ENCODE results near the gene ZNF831. TPM values are rescaled to one million over a fixed set of nuclear protein-coding genes. Genes with fewer than 3 reads are reported as not detected.
A peak's percentile ranks its signal among the peaks of the same experiment; 100 is the strongest.

ZNF831 gene
- total RNA-seq, 1 experiment from 2014 or later = not detected

DNA sequence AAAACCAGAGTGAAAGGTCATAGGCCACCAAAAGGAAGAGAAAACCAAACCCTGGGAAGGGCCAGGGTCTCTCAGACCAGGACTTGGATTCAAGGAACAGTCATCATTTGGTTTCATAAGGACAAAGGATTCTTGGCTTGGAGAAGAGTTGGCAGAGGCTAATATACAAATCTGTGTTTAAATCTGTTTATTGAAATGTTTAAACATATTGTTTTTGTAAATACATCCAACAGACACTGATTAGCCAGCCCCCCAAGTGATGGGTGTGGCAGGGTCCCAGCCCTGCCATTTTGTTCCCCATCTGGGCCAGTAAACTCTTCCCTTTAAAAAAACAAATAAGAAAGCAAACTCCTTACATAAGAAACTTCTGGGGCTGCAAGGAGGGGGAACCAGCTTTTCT is 6.1 kb upstream of the ZNF831 start:
- DNase-seq (ENCODE audit: low spot score) = no peak

DNA sequence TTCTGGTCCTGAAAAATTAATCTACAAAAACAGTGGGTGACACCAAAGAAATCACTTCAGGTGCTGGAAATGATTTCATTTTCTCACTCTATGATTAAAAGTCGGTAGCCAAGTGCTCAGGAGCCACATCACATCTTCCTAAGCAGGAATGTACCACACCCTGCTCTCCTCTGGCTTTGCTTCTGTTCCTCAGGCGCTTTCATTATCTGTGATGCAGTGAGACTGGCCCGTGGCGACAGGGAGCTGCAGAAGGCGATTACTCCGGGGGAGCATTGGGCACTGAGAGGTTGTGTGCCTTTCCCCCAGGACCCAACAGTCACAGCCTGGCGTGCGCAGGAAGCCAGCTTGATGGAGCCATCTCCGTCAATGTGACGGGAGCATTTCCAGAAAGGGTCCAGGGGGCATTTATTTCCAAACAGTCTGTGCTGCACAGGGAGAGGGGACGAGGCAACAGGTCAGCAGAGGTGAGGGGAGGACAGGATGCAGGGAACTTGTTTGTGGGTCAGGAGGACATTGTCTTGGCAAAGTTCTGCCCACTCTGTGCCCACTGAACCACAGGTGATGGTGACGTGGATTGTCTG is 5.6 kb upstream of the ZNF831 start:
- no peak for DNase-seq (ENCODE audit: low spot score)

DNA sequence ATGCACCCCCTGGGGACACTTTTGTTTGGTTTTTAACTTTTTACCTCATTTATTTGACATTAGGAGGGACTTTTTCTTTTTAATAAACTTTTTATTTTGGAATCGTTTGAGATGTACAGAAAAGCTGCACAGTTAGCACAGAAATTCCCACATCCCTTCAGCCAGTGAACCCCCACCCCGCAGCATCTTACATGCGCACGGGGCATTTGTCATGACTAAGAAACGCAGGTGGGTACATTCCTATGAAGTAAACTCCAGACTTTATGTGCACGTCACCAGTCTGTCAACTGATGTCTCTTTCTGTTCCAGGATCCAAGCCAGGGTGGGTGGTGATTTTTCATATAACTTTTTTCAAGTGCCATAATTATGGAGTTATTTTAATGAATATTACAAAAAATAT is 4.9 kb upstream of the ZNF831 start:
- no peak for DNase-seq (ENCODE audit: low spot score)

DNA sequence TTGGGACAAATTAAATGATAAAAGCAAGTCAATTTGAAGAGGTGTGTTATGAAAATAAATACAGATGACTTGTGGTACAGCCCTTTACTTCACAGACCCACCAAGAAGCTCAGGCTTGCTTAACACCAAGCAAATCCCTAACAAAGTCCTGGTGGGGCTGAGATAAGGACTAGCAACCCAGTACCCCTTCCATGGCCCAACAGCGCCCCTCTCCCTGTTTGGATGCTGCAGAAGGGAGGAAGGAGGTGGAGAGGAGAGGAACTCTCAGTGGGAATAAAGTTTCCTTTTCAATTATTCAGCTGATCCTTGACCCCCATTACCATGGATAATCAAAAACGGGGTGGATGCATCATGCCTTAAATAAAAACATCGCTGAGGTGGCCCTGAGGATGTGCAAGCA is 4.5 kb upstream of the ZNF831 start:
- no peak for DNase-seq (ENCODE audit: low spot score)

DNA sequence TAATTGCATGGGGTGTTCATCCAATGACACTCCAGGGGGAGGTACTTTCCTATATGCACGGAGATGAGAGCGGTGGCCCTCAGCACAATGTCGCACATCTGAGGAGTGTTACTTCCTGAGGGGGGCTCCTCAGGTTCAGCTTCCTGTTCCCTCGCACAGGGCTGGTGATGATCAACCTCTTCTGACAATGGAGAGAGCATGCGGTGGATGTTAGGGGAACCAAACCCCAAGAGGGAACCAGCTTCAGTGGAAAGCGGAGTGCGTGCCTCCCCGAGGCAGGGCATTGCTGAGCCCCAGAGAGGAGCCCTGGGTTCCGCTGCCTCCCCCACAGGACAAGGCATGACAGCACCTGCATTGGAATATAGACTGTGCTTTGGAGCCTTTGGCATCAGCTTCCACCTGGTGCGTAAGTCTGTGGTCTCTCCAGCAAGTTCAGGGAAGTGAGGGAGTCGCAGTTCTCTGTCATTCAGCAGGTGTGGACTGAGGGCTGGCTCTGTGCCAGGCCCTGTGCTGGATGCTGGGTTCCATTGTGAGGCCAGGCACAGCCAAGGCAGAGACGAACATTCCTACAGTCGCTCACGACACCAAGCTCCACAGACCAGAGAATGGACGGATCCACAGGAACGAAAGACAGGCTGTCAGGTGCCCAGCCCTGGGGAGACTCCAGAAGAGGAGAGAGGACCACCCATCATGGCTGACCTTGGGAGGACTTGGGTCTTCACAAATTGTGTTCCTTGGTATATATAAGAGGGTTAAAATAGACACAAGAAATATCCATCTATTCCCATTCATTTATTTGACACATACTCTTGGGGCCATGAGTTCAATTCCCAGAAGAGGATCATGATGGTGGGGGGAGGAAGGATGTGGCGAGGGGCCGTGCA is 3.9 kb upstream of the ZNF831 start:
- no peak for DNase-seq (ENCODE audit: low spot score)

DNA sequence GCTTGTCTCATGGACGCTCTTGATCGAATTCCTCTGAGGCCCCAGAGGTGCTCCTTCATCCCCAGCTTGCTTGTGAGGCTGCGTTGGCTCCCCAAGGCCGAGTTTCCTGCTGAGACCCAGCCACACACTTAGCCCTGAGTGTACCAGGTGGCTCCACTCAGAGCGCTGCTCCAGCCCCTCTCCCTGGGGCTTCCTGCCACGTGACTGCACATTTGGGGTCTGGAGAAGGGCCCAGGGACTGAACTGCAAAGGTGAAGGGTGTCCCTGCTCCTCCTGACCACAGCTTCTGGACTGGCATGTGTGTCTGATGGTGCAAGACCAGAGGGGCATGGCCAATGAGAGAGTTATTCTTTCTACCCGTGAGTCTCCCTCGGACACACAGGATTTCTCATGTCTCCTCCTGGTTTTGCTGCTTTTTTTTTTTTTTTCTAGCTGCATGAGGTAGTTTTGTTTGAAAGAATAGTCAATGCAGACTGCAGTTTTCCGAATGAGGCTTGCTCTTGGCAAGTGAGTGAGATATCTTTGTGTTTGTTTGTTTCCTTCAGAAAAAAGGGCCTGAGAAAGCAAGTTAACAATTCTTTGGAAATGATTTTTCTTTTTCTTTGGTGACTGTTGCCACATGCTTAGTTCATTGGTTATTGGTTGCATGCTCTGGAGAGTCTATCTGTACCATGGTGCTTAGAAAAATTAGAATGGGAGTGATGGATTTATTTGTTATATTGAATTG is 3.1 kb upstream of the ZNF831 start:
- no peak for DNase-seq (ENCODE audit: low spot score)

DNA sequence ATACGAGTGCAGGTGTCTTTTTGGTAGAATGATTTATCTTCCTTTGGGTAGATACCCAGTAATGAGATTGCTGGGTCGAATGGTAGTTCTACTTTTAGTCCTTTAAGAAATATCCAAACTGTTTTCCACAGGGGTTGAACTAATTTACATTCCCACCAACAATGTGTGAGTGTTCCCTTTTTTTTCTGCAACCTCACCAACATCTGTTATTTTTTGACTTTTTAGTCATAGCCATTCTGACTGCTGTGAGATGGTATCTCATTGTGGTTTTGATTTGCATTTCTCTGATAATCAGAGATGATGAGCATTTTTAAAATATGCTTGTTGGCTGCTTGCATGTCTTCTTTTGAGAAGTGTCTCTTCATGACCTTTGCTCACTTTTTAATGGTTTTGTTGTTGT is 1.9 kb upstream of the ZNF831 start:
- DNase-seq (ENCODE audit: low spot score) = no peak

DNA sequence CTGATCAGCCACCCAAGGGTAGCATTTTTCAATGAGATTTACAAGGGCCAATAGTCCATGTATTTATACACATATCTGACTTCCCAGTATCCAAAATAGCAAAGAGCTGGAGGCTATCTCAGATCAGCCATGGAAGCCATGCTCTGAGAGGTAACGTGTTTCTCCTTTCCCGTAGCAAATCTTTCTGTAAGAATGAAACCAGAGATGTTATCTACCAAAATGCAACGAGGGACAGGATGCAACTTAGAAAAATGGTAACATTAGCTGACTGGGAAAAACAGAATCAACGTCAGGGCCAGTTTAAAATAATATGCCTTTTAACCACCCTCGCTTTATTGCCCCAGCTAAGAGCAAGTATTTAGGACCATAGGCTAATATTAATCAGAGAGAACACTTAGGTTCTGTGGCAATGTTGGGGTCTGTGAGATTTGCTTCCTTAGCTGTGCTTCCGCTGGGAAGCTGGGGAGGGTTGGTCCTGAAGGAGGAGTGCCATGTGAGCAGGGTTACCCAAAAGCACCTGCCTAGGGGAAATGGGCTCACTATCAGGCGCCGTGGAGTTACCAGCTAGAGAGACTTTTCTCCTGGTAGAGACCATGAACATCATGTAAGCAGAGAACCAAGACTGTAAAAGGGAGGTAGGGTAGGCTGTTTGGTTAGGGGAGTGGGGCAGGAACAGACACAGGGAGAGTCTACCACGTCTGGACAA is 1.2 kb downstream of the ZNF831 start:
- no peak for DNase-seq (ENCODE audit: low spot score)

DNA sequence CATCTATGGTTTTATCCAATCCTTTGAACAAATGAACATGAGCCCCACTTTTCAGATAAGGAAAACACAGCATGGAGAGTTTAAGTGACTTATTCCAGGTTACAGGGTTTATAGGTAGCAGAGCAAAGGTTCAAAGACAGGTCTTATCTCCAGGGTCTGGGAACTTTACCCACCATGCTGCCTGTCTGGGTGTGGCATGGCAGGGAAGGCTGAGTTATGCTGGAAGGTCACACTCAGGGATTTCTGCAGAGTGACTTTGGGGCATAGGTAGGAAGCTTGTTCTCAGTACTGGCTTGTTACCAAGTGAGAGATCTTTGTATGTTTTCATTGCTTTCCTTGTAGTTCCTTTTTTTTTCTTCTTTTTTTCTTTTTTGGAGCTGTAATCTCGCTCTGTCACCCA is 1.8 kb downstream of the ZNF831 start:
- DNase-seq (ENCODE audit: low spot score) = no peak

DNA sequence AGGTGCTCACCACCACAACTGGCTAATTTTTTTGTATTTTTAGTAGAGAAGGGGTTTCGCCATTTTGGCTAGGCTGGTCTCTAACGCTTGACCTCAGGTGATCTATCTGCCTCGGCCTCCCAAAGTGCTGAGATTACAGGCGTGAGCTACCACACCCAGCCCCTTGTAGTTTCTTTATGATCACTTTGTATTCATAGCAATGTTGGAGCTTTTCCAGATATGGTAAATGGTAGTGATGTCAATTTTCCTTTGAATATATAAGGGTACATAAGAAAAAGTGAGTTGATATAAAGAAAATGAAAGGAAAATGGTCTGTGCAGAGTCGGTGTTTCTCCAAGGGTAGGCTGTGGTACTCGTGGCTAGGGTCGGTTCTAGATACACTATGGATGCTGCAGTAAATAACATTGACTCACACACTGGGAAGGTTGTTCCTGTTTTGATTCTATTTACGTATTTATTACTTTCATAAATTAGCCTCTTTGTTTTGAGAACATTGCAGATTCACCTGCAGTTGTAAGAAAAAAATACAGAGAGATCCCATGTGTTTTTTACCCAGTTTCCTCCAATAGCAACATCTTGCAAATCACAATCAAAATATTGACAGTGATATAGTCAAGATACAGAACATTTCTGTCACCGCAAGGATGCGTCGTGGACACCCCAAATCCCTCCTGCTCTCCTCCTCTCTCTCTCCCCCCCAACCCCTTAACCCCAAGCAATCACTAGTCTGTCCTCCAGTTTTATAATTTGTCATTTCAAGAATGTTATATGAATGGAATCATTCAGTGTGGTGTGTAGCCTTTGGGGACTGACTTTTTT is 2.5 kb downstream of the ZNF831 start:
- DNase-seq (ENCODE audit: low spot score) = no peak

DNA sequence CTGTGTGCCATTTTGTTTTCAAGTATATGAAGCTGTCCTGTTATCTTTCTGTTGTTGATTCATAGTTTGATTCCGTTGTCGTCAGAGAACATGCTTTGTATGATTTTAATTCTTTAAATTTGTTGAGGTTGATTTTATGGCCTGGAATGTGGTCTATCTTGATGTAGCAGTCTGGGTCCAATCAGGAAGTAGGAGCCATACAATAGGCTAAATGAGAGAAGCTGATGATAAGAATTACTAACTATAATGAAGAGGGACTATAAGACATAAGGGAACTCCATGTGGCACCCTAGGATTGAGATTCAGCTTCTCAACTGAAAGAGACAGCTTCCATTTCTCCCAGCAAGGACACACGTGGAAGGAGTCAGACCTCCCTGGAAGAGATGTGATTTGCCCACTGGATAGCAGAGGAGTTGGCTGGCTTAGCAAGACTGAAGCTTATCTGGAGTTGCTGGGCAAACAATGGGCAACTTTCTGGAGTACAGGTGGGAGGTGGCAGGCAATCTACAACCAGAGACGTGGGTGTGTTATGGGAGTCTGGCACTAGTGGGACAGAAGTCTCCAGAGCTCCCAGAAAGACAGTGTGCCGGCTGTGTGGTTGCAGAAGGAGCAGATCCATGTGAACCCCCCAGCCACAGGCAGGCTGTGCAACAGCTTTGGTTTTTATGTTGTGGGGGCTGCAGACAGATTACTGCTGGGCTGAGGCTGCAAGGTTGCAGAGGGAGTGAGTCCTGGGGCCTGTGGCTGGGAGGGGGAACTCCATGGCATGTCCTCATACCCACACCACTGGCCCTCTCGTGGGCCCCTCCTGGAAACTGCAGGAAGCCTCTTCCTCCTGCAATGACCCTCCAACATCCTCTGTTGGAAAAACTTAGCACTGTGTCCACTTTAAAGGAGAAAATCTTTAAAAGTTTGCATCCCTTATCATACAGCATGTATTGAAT is 7.1 kb downstream of the ZNF831 start:
- peak; percentile 72 for DNase-seq (ENCODE audit: low spot score)

DNA sequence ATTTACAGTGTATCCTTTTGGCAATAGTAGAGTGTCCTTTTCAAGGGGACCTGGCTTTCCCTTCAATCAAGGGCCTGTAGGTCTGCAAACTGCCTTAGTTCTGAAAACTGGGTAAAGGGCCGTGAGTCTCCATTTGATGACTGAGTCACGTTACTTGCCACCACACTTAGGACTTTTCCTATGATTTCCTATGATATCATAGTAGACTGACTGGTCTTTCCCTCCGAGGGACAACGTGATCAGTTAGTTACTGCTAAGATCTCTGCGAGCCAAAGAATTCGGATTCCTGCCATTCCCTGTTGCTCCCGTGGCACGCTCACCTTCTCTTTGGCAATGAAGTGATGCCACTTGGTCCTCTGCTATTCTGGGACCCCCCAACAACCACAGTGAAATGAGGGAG is 8.4 kb downstream of the ZNF831 start:
- DNase-seq (ENCODE audit: low spot score) = no peak

DNA sequence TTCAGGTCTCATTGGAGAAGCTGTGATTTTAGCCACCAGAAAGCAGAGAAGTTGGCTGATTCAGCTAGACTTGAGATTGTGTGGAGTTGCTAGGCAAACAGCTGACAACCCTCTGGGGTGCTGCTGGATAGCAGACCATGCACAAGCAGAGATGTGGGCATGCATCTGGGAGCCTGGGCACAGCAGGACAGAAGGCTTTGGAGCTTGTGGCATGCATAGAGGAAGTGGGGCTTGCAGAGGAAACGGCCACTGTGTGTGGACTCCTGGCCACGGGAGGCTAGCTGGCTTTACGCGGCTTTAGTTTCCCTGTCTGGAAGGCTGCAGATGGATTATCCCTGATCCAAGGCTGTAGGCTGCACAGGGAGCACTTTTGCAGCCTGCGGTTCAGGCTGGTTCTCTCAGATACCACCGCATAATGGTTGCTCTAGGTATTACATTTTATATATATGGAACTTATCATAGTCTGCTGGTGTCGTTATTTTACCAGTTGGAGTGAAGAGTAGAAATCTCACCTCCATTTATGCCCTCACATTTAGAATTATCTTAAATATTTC is 10.4 kb downstream of the ZNF831 start:
- no peak for DNase-seq (ENCODE audit: low spot score)

DNA sequence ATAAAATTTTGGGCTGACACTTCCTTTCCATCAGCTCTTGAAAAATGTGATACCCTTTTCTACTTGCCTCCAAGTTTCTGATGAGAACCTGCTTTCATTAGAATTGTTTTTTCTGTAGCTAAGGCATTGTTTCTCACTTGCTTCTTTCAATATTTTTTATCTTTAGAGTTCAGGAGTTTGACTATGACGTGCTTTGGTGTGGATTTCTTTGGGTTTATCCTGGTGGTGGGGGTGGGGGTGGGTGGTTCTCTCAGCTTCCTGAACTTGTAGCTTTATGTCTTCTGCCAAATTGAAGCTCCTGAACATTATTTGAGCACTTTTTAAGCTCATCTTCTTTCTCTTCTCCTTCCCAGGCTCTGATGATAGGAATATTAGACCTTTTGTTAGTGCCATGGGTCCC is 11.4 kb downstream of the ZNF831 start:
- DNase-seq (ENCODE audit: low spot score) = no peak

DNA sequence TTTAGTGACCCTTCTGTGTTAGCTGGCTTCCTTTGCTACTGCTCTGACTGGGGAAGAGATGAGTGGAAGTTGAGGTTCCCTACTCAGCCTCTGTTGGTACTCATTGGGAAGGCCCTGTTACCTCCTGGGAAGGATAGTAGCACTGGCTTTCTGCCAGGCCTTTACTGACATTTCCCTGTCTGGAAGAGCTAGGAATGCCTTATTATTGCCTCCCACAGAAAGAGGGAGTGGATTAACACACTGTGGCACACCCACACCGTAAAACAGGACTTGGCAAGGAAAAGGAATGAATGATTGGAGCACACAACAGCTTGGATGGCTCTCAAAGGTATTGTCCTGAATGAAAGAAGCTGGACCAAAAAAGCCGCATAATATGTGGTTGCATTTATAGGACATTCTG is 12.2 kb downstream of the ZNF831 start:
- DNase-seq (ENCODE audit: low spot score) = no peak

DNA sequence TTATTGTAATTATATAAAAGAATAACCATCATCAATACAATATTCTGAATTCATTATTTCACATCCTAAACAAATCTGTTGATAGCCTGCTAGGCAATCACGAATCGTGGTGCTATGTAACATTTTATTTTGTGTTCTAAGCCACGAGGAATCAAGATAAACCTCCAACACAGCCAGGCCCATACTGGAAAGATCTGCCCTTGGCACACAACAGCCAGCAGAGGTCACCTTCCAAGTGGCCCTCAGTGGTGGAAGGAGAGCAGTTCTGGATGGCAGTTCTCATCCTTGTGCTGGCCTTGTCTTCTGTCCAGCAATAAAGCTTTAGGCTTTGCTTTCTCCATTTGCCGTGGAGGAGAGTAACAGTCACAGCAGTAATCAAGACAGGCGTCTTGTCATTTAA is 13.2 kb downstream of the ZNF831 start:
- no peak for DNase-seq (ENCODE audit: low spot score)

DNA sequence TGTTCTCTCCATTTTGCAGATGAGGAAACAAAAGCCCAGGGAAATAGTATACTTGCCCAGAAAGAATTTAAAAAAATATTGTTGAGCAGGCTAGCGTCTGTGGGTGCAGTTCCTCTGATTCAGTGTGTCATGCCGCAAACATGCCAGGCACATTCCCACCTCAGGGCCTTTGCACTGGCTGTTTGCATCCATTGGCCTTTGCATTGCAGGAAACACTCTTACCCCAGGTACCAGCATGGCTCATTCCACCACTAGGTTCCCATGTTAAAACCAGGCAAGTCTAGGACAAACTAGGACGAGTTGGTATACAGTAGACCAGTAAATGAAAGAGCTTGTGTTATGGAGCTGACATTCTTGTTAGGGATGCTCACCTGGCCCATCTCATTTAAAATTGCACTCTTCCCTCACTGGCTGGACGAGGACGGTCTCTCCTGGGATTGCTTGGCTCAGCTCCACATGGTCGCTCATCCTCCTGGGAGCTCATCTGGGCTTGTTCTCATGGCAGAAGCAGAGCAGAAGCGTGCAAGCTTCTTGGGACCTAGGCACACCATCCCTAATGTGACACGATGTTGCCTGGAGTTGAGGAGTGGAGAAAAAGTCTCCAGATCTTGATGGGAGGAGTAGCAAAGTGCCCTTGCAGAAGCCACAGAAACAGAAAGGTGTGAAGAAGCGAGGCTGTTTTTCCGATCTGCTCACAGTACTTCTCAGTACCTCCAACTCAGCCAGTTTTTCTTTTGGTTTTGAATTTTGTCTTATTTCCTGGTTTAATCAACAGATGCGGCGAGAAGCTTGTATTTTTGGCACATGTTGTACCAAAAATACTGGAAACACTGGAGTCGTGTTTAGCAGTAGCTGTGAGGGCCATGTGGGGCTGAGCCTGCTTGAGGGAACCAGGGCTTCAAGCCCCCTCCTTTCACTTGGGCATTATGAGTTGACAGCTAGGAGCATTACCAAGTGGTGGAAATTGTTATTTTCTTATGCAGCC is 13.9 kb downstream of the ZNF831 start:
- no peak for DNase-seq (ENCODE audit: low spot score)

DNA sequence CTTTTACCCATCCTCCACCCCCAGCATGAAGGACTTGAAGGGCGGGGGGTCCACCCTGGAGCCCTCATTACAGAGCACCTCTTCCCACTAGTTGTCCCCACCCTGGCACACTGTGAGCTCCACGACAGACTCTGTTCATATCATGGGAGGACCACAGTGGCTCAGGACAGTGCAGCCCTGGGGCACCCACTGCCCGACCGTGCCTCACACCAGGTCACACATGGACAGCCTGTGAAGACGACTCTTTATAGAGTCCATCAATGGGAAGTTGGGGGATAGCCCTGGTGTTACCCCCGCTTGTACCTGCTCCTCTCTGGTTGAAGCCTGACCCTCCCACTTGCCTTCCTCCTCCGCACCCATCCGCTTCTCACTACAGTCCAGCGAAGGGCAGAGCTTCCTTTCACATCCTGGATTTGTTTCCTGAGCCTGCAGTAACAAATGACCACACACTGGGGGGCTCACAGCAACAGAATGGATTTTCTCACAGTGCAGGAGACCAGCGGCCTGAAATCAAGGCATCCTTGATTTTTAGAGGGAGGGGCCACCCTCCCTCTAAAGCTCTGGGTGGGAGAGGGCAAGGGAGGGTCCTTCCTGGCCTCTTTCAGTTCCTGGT is 15.5 kb downstream of the ZNF831 start:
- no peak for DNase-seq (ENCODE audit: low spot score)

Measured in HT-29 (cell line).